HepG2 (cell line): Measurements from ENCODE around the gene TBCD. TPM values are rescaled to one million over a fixed set of nuclear protein-coding genes. Genes with fewer than 3 reads are reported as not detected.

Source experiments
- ESRRA ChIP-seq: sonication (generic); formaldehyde crosslinking; IDR thresholded peaks from 2 replicates; pipeline ENCODE4 v1.5.1; 2020; ENCODE audit warnings: mild to moderate bottlenecking, low read depth, missing genetic modification reagents
- FOXA3 ChIP-seq: IDR thresholded peaks from 2 replicates; pipeline ENCODE4 v1.6.1; 2016; ENCODE audit warnings: missing genetic modification reagents, missing compliant biosample characterization
- HNRNPLL ChIP-seq: fragments of 200-400 bp; formaldehyde crosslinking; IDR thresholded peaks from 2 replicates; pipeline ENCODE4 v1.6.1; 2017; ENCODE audit warnings: mild to moderate bottlenecking, low read depth, low read length; ENCODE audit not compliant: poor library complexity, severe bottlenecking
- MTA3 ChIP-seq: sonication (generic); formaldehyde crosslinking; IDR thresholded peaks from 2 replicates; pipeline ENCODE4 v1.4.0; 2020; ENCODE audit warnings: missing genetic modification reagents
- ZNF260 ChIP-seq: sonication (generic); formaldehyde crosslinking; IDR thresholded peaks from 2 replicates; pipeline ENCODE4 v1.4.0; 2020; ENCODE audit warnings: missing genetic modification reagents, low read depth, mild to moderate bottlenecking, borderline replicate concordance
- ZNF451 ChIP-seq: sonication (generic); formaldehyde crosslinking; IDR thresholded peaks from 2 replicates; pipeline ENCODE4 v1.5.0; 2020; ENCODE audit warnings: mild to moderate bottlenecking, missing genetic modification reagents
- ZNF577 ChIP-seq: sonication (generic); formaldehyde crosslinking; IDR thresholded peaks from 2 replicates; pipeline ENCODE4 v1.4.0; 2020; ENCODE audit warnings: mild to moderate bottlenecking, low read depth, missing genetic modification reagents, borderline replicate concordance
- polyA plus RNA-seq, 8 experiments: library from polyadenylated mRNA; depleted of rRNA in 3 of 8; stranded (reverse) in 7 of 8; unstranded in 1 of 8; fragments of >200 nt; fragmentation: Illumina TruSeq in 4 of 8; extraction: Trizol in 4 of 8; gene quantifications; 2 replicates each; pipeline versions ENCODE4 v1.2.1 to v1.2.3, GENCODE V29; 2011 to 2016; ENCODE audit warnings: low read depth in 4 of 8, missing spikeins in 1 of 8, mixed read lengths in 1 of 8; ENCODE audit not compliant: insufficient read depth in 1 of 8
- total RNA-seq, 5 experiments: library from RNA; depleted of rRNA; stranded (reverse); fragments of >200 nt; fragmentation: Illumina TruSeq; extraction: Trizol; gene quantifications; 2 replicates each; pipeline ENCODE4 v1.2.3, GENCODE V29; 2016; ENCODE audit warnings: low read depth in 1 of 5
- TF ChIP-seq, protein P1 (sequence below): sonication (generic); formaldehyde crosslinking; IDR thresholded peaks from 2 replicates; pipeline ENCODE4 v1.4.0; 2020; ENCODE audit warnings: missing genetic modification reagents

The TBCD gene
- total and polyA plus RNA-seq, 2 of the 13 experiments (the other 11 are each of a cell fraction or from before 2014, with no cell fraction given) = 33.9 to 54.8 TPM

DNA sequence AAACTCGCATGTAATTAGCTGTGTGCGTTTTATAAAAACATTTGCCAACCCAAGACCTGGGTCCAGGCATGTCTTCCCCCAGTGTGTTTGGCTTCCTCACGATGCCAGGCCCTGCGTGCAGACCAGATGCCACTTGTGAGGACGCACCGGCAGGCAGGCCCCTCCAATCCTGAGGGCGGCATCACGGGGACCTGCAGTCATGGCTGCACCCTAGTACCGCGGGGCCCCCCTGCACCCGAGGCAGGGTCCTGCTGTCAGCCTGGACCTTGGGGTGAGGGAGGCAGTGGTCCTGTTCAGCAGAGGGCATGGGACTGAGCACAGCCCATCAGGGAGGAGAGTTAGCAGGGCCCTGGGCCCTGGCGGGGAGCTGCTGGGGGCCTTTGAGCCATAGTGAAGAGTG, 143.2 kb downstream of the TBCD start (continued):
- TF ChIP-seq, protein P1, sequence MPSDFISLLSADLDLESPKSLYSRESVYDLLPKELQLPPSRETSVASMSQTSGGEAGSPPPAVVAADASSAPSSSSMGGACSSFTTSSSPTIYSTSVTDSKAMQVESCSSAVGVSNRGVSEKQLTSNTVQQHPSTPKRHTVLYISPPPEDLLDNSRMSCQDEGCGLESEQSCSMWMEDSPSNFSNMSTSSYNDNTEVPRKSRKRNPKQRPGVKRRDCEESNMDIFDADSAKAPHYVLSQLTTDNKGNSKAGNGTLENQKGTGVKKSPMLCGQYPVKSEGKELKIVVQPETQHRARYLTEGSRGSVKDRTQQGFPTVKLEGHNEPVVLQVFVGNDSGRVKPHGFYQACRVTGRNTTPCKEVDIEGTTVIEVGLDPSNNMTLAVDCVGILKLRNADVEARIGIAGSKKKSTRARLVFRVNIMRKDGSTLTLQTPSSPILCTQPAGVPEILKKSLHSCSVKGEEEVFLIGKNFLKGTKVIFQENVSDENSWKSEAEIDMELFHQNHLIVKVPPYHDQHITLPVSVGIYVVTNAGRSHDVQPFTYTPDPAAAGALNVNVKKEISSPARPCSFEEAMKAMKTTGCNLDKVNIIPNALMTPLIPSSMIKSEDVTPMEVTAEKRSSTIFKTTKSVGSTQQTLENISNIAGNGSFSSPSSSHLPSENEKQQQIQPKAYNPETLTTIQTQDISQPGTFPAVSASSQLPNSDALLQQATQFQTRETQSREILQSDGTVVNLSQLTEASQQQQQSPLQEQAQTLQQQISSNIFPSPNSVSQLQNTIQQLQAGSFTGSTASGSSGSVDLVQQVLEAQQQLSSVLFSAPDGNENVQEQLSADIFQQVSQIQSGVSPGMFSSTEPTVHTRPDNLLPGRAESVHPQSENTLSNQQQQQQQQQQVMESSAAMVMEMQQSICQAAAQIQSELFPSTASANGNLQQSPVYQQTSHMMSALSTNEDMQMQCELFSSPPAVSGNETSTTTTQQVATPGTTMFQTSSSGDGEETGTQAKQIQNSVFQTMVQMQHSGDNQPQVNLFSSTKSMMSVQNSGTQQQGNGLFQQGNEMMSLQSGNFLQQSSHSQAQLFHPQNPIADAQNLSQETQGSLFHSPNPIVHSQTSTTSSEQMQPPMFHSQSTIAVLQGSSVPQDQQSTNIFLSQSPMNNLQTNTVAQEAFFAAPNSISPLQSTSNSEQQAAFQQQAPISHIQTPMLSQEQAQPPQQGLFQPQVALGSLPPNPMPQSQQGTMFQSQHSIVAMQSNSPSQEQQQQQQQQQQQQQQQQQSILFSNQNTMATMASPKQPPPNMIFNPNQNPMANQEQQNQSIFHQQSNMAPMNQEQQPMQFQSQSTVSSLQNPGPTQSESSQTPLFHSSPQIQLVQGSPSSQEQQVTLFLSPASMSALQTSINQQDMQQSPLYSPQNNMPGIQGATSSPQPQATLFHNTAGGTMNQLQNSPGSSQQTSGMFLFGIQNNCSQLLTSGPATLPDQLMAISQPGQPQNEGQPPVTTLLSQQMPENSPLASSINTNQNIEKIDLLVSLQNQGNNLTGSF (CRISPR knock-in tag) = no peak
- no peak for TF ChIP-seq ZNF451 (CRISPR knock-in tag)
- TF ChIP-seq MTA3 (CRISPR knock-in tag) = no peak
- no peak for TF ChIP-seq ZNF577
- no peak for TF ChIP-seq ESRRA (CRISPR knock-in tag)
- no peak for TF ChIP-seq ZNF260 (CRISPR knock-in tag)
- no peak for TF ChIP-seq FOXA3 (CRISPR knock-in tag)
- no peak for TF ChIP-seq HNRNPLL
- TF ChIP-seq, all 625 proteins: peak for 0
